Stimulated activated naive CD8-positive, alpha-beta T cell treated with anti-CD3 and anti-CD28 coated beads, Interleukin-15, Interleukin-2, amounts not matched to agents 100 ng/mL and 50 ng/mL, for 24 hours (primary cell): Measurements from ENCODE around the gene PGAP6.

Source experiments
- H3K27ac Mint-ChIP-seq: one replicate; pipeline ENCODE4 v1.8.0; 2021; ENCODE audit warnings: mild to moderate bottlenecking, mixed read lengths
- H3K27me3 Mint-ChIP-seq: one replicate; pipeline ENCODE4 v1.8.0; 2021; ENCODE audit warnings: mixed read lengths
- H3K36me3 Mint-ChIP-seq: one replicate; pipeline ENCODE4 v1.8.0; 2021; ENCODE audit warnings: low read depth, mixed read lengths
- H3K4me1 Mint-ChIP-seq: one replicate; pipeline ENCODE4 v1.8.0; 2021; ENCODE audit warnings: low read depth, mixed read lengths
- H3K4me3 Mint-ChIP-seq: one replicate; pipeline ENCODE4 v1.8.0; 2021; ENCODE audit warnings: mild to moderate bottlenecking, mixed read lengths
- H3K9me3 Mint-ChIP-seq: one replicate; pipeline ENCODE4 v1.8.0; 2021; ENCODE audit warnings: mixed read lengths

The PGAP6 gene

GRCh38 chr16:324451-325334 lies 57.1 kb downstream of the PGAP6 start:
- H3K9me3 Mint-ChIP-seq, result no peaks in the 10 kb centered on the region
- peaks cover 65% of the 10 kb centered on the region for H3K4me1 Mint-ChIP-seq
- H3K27ac Mint-ChIP-seq, result peak overlapping the region; percentile 68
- H3K36me3 Mint-ChIP-seq, result no peaks in the 10 kb centered on the region
- peak overlapping the region; percentile 66 for H3K4me3 Mint-ChIP-seq
- no peaks in the 10 kb centered on the region for H3K27me3 Mint-ChIP-seq

- Mint-ChIP-seq H3K4me1 (peaks cover 68% of the 10 kb centered on the region), H3K27me3 (no peaks in the 10 kb centered on the region), H3K27ac (no peak overlapping the region), H3K4me3 (peak overlapping the region; percentile 66), H3K9me3 (no peaks in the 10 kb centered on the region), H3K36me3 (no peaks in the 10 kb centered on the region)
Measured at GRCh38 chr16:324201-324450, 57.7 kb downstream of the PGAP6 start.

DNA sequence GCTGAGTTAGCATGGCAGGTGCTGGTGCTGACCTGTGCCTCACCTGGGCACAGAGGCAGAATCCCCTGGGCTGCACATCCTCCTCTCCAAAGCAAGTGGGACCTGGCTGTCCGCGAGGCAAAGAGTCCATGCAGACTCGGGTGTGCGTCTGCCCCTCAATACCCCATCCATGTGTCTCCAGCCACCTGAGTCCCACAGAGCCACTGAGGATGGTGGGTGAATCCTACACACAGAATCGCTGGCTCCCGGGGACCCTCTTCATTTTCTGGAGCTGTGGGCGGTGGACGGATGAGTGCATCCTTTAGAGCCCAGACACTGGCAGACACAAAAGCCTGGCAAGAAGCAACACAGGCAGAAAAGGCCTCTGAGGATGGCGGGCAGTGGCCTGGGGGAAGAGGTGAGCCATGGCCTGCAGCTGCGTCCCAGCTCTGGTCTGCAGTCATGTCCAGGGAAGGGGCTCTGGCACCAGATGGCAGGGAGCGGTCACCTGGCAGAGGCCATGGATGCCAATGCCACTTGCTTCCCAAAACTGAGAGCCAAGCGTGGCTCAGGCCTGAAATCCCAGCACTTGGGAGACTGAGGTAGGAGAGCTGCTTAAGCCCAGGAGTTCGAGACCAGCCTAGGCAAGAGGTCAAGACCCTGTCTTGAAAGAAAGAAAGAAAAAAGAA lies 59.2 kb downstream of the PGAP6 start:
- Mint-ChIP-seq H3K36me3 (peaks cover 9% of the 10 kb centered on the region), H3K9me3 (no peaks in the 10 kb centered on the region), H3K4me3 (no peak overlapping the region), H3K4me1 (peaks cover 75% of the 10 kb centered on the region), H3K27me3 (no peaks in the 10 kb centered on the region), H3K27ac (no peak overlapping the region)

GRCh38 chr16:321532-321931 lies 60.2 kb downstream of the PGAP6 start:
- no peak overlapping the region for H3K27ac Mint-ChIP-seq
- no peaks in the 10 kb centered on the region for H3K9me3 Mint-ChIP-seq
- peaks cover 11% of the 10 kb centered on the region for H3K36me3 Mint-ChIP-seq
- no peaks in the 10 kb centered on the region for H3K27me3 Mint-ChIP-seq
- no peak overlapping the region for H3K4me3 Mint-ChIP-seq
- H3K4me1 Mint-ChIP-seq, result peaks cover 69% of the 10 kb centered on the region
